K562 (cell line): ENCODE data around the gene NAA10. TPM values are rescaled to one million over a fixed set of nuclear protein-coding genes. Genes with fewer than 3 reads are reported as not detected.
A peak's percentile ranks its signal among the peaks of the same experiment; 100 is the strongest.

Experiments used
- BCOR ChIP-seq: fragments of 450-650 bp; IDR thresholded peaks from 2 replicates; pipeline ENCODE4 v1.6.1; 2016
- CCNT2 ChIP-seq: IDR thresholded peaks from 2 replicates; pipeline ENCODE4 v1.6.1; 2011; ENCODE audit warnings: borderline replicate concordance, low read depth, mild to moderate bottlenecking, moderate library complexity, mixed read lengths, low read length; ENCODE audit not compliant: insufficient read length; ENCODE audit errors: extremely low read depth
- CREM ChIP-seq: IDR thresholded peaks from 2 replicates; pipeline ENCODE4 v1.6.1; 2014; ENCODE audit warnings: antibody characterized with exemption, low read depth
- DIDO1 ChIP-seq: fragments of 450-650 bp; IDR thresholded peaks from 2 replicates; pipeline ENCODE4 v1.6.1; 2016; ENCODE audit warnings: low read depth, missing biosample characterization, missing genetic modification characterization
- EGR1 ChIP-seq: fragments of 450-650 bp; conservative IDR thresholded peaks from 2 replicates; pipeline ENCODE4 v1.6.1; 2017; ENCODE audit warnings: mild to moderate bottlenecking
- ETV1 ChIP-seq: fragments of 450-650 bp; conservative IDR thresholded peaks from 2 replicates; pipeline ENCODE4 v1.6.1; 2016; ENCODE audit warnings: missing genetic modification characterization, control low read depth, low read depth, missing compliant biosample characterization
- EWSR1 ChIP-seq: fragments of 450-650 bp; IDR thresholded peaks from 2 replicates; pipeline ENCODE4 v1.6.1; 2018; ENCODE audit warnings: borderline replicate concordance, mild to moderate bottlenecking, low read depth, moderate library complexity; ENCODE audit not compliant: partially characterized antibody
- EZH2 ChIP-seq: IDR thresholded peaks from 2 replicates; pipeline ENCODE4 v1.6.1; 2012; ENCODE audit warnings: low read depth, mild to moderate bottlenecking, inconsistent platforms, low read length, borderline replicate concordance
- FOXA1 ChIP-seq: fragments of 450-650 bp; IDR thresholded peaks from 2 replicates; pipeline ENCODE4 v1.6.1; 2016; ENCODE audit warnings: mild to moderate bottlenecking, borderline replicate concordance
- HDAC6 ChIP-seq: IDR thresholded peaks from 2 replicates; pipeline ENCODE4 v1.6.1; 2012; ENCODE audit warnings: low read depth, mild to moderate bottlenecking, control low read depth, inconsistent platforms, low read length, moderate library complexity
- HMGXB4 ChIP-seq: sonication (generic); formaldehyde crosslinking; IDR thresholded peaks from 2 replicates; pipeline ENCODE4 v1.8.1; 2023; ENCODE audit warnings: mild to moderate bottlenecking, missing genetic modification reagents
- HSF4 ChIP-seq: fragments of 250-450 bp; sonication (Bioruptor Pico); IDR thresholded peaks from 2 replicates; pipeline ENCODE4 v2.1.2; 2022; ENCODE audit warnings: mild to moderate bottlenecking, moderate library complexity, borderline replicate concordance
- MCM5 ChIP-seq: fragments of 450-650 bp; IDR thresholded peaks from 2 replicates; pipeline ENCODE4 v1.6.1; 2016; ENCODE audit warnings: low read depth
- MCM7 ChIP-seq, 2 experiments: fragments of 450-650 bp; IDR thresholded peaks; 2 replicates each; pipeline ENCODE4 v1.6.1; 2016 to 2018
- NR2C1 ChIP-seq, 2 experiments: fragments of 450-650 bp; IDR thresholded peaks; 2 replicates each; pipeline ENCODE4 v1.6.1; 2017; ENCODE audit warnings: mild to moderate bottlenecking in 2 of 2, antibody characterized with exemption in 1 of 2, inconsistent platforms in 1 of 2, missing compliant biosample characterization in 1 of 2, missing genetic modification characterization in 1 of 2
- SIN3A ChIP-seq, 2 experiments: fragments of 150-350 bp in 1 of 2; IDR thresholded peaks; 2 replicates each; pipeline ENCODE4 v1.6.1; 2011 to 2016; ENCODE audit warnings: borderline replicate concordance in 2 of 2, low read depth in 2 of 2, low read length in 2 of 2, mild to moderate bottlenecking in 2 of 2, moderate library complexity in 2 of 2; ENCODE audit not compliant: control insufficient read depth in 1 of 2
- SIN3B ChIP-seq: fragments of 450-650 bp; IDR thresholded peaks from 2 replicates; pipeline ENCODE4 v1.6.1; 2017; ENCODE audit warnings: low read depth, mild to moderate bottlenecking, moderate library complexity
- SMAD1 ChIP-seq: fragments of 150-350 bp; IDR thresholded peaks from 2 replicates; pipeline ENCODE4 v1.6.1; 2014; ENCODE audit warnings: low read length, low read depth; ENCODE audit not compliant: partially characterized antibody
- TCF7L2 ChIP-seq: fragments of 150-350 bp; IDR thresholded peaks from 2 replicates; pipeline ENCODE4 v1.6.1; 2016; ENCODE audit warnings: low read depth, mild to moderate bottlenecking, low read length, moderate library complexity
- VEZF1 ChIP-seq: fragments of 200-800 bp; sonication (Bioruptor generic); IDR thresholded peaks from 2 replicates; pipeline ENCODE4 v1.6.1; 2017; ENCODE audit warnings: missing genetic modification characterization, missing compliant biosample characterization
- YBX1 ChIP-seq: fragments of 450-650 bp; IDR thresholded peaks from 2 replicates; pipeline ENCODE4 v1.7.1; 2016; ENCODE audit warnings: mild to moderate bottlenecking
- ZNF23 ChIP-seq: fragments of 250-450 bp; sonication (Bioruptor Pico); IDR thresholded peaks from 2 replicates; pipeline ENCODE4 v1.4.0; 2020; ENCODE audit warnings: mild to moderate bottlenecking
- ZNF436 ChIP-seq: fragments of 250-450, 450-650 bp; sonication (Bioruptor Pico); formaldehyde crosslinking; IDR thresholded peaks from 2 replicates; pipeline ENCODE4 v1.7.0; 2020; ENCODE audit warnings: mild to moderate bottlenecking
- ZNF589 ChIP-seq: fragments of 200-800 bp; sonication (Bioruptor generic); IDR thresholded peaks from 2 replicates; pipeline ENCODE4 v1.6.1; 2016; ENCODE audit warnings: low read depth, missing genetic modification characterization, missing compliant biosample characterization
- ZNF644 ChIP-seq: fragments of 200-800 bp; sonication (Bioruptor generic); IDR thresholded peaks from 2 replicates; pipeline ENCODE4 v1.6.1; 2016; ENCODE audit warnings: low read depth, missing genetic modification characterization, missing compliant biosample characterization
- ZNF696 ChIP-seq: fragments of 250-450 bp; sonication (Bioruptor Pico); conservative IDR thresholded peaks from 2 replicates; pipeline ENCODE4 v1.4.0; 2020; ENCODE audit warnings: mild to moderate bottlenecking, moderate library complexity
- polyA plus RNA-seq, 8 experiments: library from polyadenylated mRNA; depleted of rRNA in 4 of 8; stranded (reverse) in 5 of 8; unstranded in 3 of 8; fragments of >200 nt; fragmentation: Nextera tagmentation in 2 of 8; fragmentation: Illumina TruSeq in 1 of 8; extraction: Ambion mirVana in 2 of 8; extraction: Trizol in 1 of 8; gene quantifications; 2 replicates each; pipeline versions ENCODE4 v1.2.1 to v1.2.3, GENCODE V29; 2011 to 2014; ENCODE audit warnings: inconsistent platforms in 1 of 8, missing spikeins in 1 of 8
- total RNA-seq, 7 experiments: library from RNA; depleted of rRNA in 6 of 7; stranded (reverse); fragments of >200 nt in 6 of 7; fragmentation: Illumina TruSeq in 2 of 7; extraction: Trizol in 2 of 7; gene quantifications; 2 replicates each; pipeline versions ENCODE4 v1.2.1 to v1.2.3, GENCODE V29; 2011 to 2021; ENCODE audit warnings: low replicate concordance in 1 of 7

The NAA10 gene
- total and polyA plus RNA-seq, 9 of the 15 experiments (the other 6 are each of a cell fraction or from before 2014, with no cell fraction given) = 11.1 to 250 (median 134) TPM

GRCh38 chrX:153971450-153972367 is 36.9 kb upstream of the NAA10 start, which contains the start of gene HCFC1 (continued):
- 0 out of 2 replicates have a peak, but pooled peaks have one; percentile 25 for TF ChIP-seq HMGXB4 (CRISPR knock-in tag)
- no peak for TF ChIP-seq DIDO1 (tag)
- TF ChIP-seq ETV1 (tag) = no peak
- no peak for TF ChIP-seq MCM5
- peak; percentile 77; the same call in 1 of the 2 replicates for TF ChIP-seq ZNF589
- no peak for TF ChIP-seq FOXA1
- no peak for TF ChIP-seq EWSR1
- no peak for TF ChIP-seq MCM7 (IDR thresholded peaks at IDR 0.05)
- TF ChIP-seq BCOR = no peak
- TF ChIP-seq VEZF1 = peak; percentile 95
- TF ChIP-seq TCF7L2 = peak; percentile 62; the same call in 1 of the 2 replicates
- TF ChIP-seq HDAC6 = no peak
- no peak for TF ChIP-seq CCNT2
- TF ChIP-seq ZNF436 (CRISPR knock-in tag) = no peak
- no peak for TF ChIP-seq YBX1
- no peak for TF ChIP-seq ZNF696 (CRISPR knock-in tag)
- peak; percentile 58; the same call in 1 of the 2 replicates for TF ChIP-seq HSF4 (CRISPR knock-in tag)
- no peak for TF ChIP-seq SIN3B
- peak; percentile 83 for TF ChIP-seq NR2C1 (IDR thresholded peaks at IDR 0.05)
- peak; percentile 55 for TF ChIP-seq NR2C1 (tag; IDR thresholded peaks at IDR 0.05)
- peak; percentile 75 for TF ChIP-seq EGR1
- peak; percentile 44; the same call in 1 of the 2 replicates for TF ChIP-seq ZNF644 (tag)
- TF ChIP-seq ZNF23 (CRISPR knock-in tag) = no peak
- no peak for TF ChIP-seq SMAD1
- no peak; a peak in 1 of 4 replicates for TF ChIP-seq SIN3A (IDR thresholded peaks at IDR 0.05; ENCODE audit: borderline replicate concordance in 2 of 2, control insufficient read depth in 1 of 2, low read depth in 2 of 2, low read length in 2 of 2)
- peak; percentile 93 for TF ChIP-seq CREM
- TF ChIP-seq EZH2 = no peak
